Calu3 (cell line): ENCODE data around the gene STRAP. TPM values are rescaled to one million over a fixed set of nuclear protein-coding genes. Genes with fewer than 3 reads are reported as not detected.
"Not testable (repeated sequence)": the region's sequence is repeated elsewhere in the genome, so short reads cannot be mapped to it uniquely, and the experiment has no call there.

Experiments
- BruUV-seq: library from RNA; stranded (reverse); fragments of 400-500 nt; replicated peaks from 2 replicates; lab custom pipeline; 2021; lab: Mats Ljungman, UMichigan
- CTCF ChIA-PET: fragments of 300-600 bp; sonication (Branson Sonifier 250); formaldehyde crosslinking; loops from one replicate; lab custom pipeline; 2022; ENCODE audit warnings: antibody characterized with exemption; lab: Charles Lee
- DNase-seq: peaks from one replicate; pipeline ENCODE4 v3.0.0; 2022
- H3K27ac Mint-ChIP-seq: one replicate; pipeline ENCODE4 v1.8.0; 2022; ENCODE audit warnings: mixed read lengths; ENCODE audit not compliant: unreplicated experiment
- H3K27me3 Mint-ChIP-seq: one replicate; pipeline ENCODE4 v1.8.0; 2022; ENCODE audit warnings: mixed read lengths; ENCODE audit not compliant: unreplicated experiment
- H3K36me3 Mint-ChIP-seq: one replicate; pipeline ENCODE4 v1.8.0; 2022; ENCODE audit warnings: mild to moderate bottlenecking, moderate library complexity, mixed read lengths; ENCODE audit not compliant: insufficient read depth, unreplicated experiment
- H3K4me1 Mint-ChIP-seq: one replicate; pipeline ENCODE4 v1.8.0; 2022; ENCODE audit warnings: mild to moderate bottlenecking, low read depth, mixed read lengths; ENCODE audit not compliant: unreplicated experiment
- H3K4me3 Mint-ChIP-seq: one replicate; pipeline ENCODE4 v1.8.0; 2022; ENCODE audit warnings: mild to moderate bottlenecking, low read depth, moderate library complexity, mixed read lengths; ENCODE audit not compliant: unreplicated experiment
- H3K9me3 Mint-ChIP-seq: one replicate; pipeline ENCODE4 v1.8.0; 2022; ENCODE audit warnings: low read depth, mixed read lengths; ENCODE audit not compliant: unreplicated experiment
- CTCF ChIP-seq: fragments of 200-600 bp; IDR thresholded peaks from one replicate; pipeline ENCODE4 v1.8.0; 2022; ENCODE audit warnings: antibody characterized with exemption; ENCODE audit not compliant: unreplicated experiment
- intact Hi-C: fragments of 100-400 bp; cut with micrococcal nuclease; formaldehyde crosslinking; loops from one replicate; pipeline ENCODE4 v1.10.0; 2022; ENCODE audit not compliant: unreplicated experiment
- total RNA-seq: library from RNA; stranded (reverse); gene quantifications from 2 replicates; pipeline ENCODE4 v1.2.3, GENCODE V29; 2022

Gene STRAP
- total RNA-seq, 1 experiment from 2014 or later: 124 TPM

- H3K9me3 Mint-ChIP-seq: no peaks in the 10 kb centered on the region
- H3K4me3 Mint-ChIP-seq: no peak overlapping the region
- intact Hi-C loops: no loop called here
- DNase-seq: no peak
- CTCF ChIA-PET: no interaction called here
- H3K36me3 Mint-ChIP-seq: peaks cover 28% of the 10 kb centered on the region
- H3K27ac Mint-ChIP-seq: no peak overlapping the region
- no peaks in the 10 kb centered on the region for H3K4me1 Mint-ChIP-seq
- H3K27me3 Mint-ChIP-seq: no peaks in the 10 kb centered on the region
- BruUV-seq: no TSS peak
- no peak for TF ChIP-seq CTCF
Measured at GRCh38 chr12:15904378-15904920, 22.3 kb downstream of the STRAP start.

GRCh38 chr12:15910468-15910863 lies 28.3 kb downstream of the STRAP start:
- DNase-seq: no peak
- H3K9me3 Mint-ChIP-seq: no peaks in the 10 kb centered on the region
- peak overlapping the region; percentile 71 for H3K4me3 Mint-ChIP-seq
- peaks cover 14% of the 10 kb centered on the region for H3K36me3 Mint-ChIP-seq
- peaks cover 7% of the 10 kb centered on the region for H3K4me1 Mint-ChIP-seq
- CTCF ChIA-PET: interaction anchor here (1.1 to 1.2 kb wide), 2 partner anchors 11 to 28 kb away, joined by 3 to 4 read pairs; no protein-coding TSS in a partner anchor
- peak overlapping the region; percentile 54 for H3K27ac Mint-ChIP-seq
- H3K27me3 Mint-ChIP-seq: no peaks in the 10 kb centered on the region
- intact Hi-C loops: loop anchor here (2.0 kb wide), 1 partner anchor 68 kb away; no protein-coding TSS in a partner anchor
- no TSS peak for BruUV-seq
- no peak for TF ChIP-seq CTCF

GRCh38 chr12:15910864-15911721 lies 28.9 kb downstream of the STRAP start, which contains the start of gene DERA:
TSS of gene DERA (plus strand) at chr12:15911332. CDS start at chr12:15911384, 52 bp downstream.
- TF ChIP-seq CTCF: no peak
- intact Hi-C loops: loop anchor here (2.0 kb wide), 1 partner anchor 68 kb away; no protein-coding TSS in a partner anchor
- Mint-ChIP-seq H3K4me1 (peaks cover 7% of the 10 kb centered on the region), H3K27me3 (no peaks in the 10 kb centered on the region), H3K9me3 (no peaks in the 10 kb centered on the region), H3K4me3 (peak within 1 kb of the TSS; percentile 71), H3K27ac (peak within 1 kb of the TSS; percentile 72), H3K36me3 (peaks cover 14% of the 10 kb centered on the region)
- BruUV-seq: no TSS peak
- CTCF ChIA-PET: interaction anchor here (0.7 to 1.2 kb wide), 3 partner anchors 12 to 354 kb away, joined by 3 to 4 read pairs (median 3); no protein-coding TSS in a partner anchor
- DNase-seq: peak; percentile 90

- not testable (repeated sequence) for DNase-seq, H3K9me3 Mint-ChIP-seq, H3K4me1 Mint-ChIP-seq, H3K27me3 Mint-ChIP-seq
- peaks cover 14% of the 10 kb centered on the region for H3K36me3 Mint-ChIP-seq
- peak overlapping the region; percentile 71 for H3K4me3 Mint-ChIP-seq
- peak overlapping the region; percentile 72 for H3K27ac Mint-ChIP-seq
- intact Hi-C loops: loop anchor here (2.0 kb wide), 1 partner anchor 67 kb away; no protein-coding TSS in a partner anchor
- CTCF ChIA-PET: interaction anchor here (0.7 kb wide), 1 partner anchor 355 kb away, joined by 3 read pairs; no protein-coding TSS in a partner anchor
- BruUV-seq: TSS peak; percentile 58
Measured at GRCh38 chr12:15911931-15912330, 29.7 kb downstream of the STRAP start.

- DNase-seq, H3K27me3 Mint-ChIP-seq, H3K27ac Mint-ChIP-seq, intact Hi-C loops, H3K4me3 Mint-ChIP-seq, BruUV-seq, H3K9me3 Mint-ChIP-seq, CTCF ChIA-PET, H3K4me1 Mint-ChIP-seq: not testable (repeated sequence)
- peaks cover 14% of the 10 kb centered on the region for H3K36me3 Mint-ChIP-seq
Measured at GRCh38 chr12:15914131-15914530, 31.9 kb downstream of the STRAP start.
